H1 (cell line): Measurements from ENCODE around the gene UIMC1. TPM values are rescaled to one million over a fixed set of nuclear protein-coding genes. Genes with fewer than 3 reads are reported as not detected.

ENCODE experiments used
- CTCF ChIA-PET: fragments of 300-600 bp; sonication (Branson Sonifier 250); formaldehyde crosslinking; loops from one replicate; lab custom pipeline; 2021; ENCODE audit not compliant: partially characterized antibody; lab: Charles Lee
- POLR2A ChIA-PET: fragments of 300-600 bp; sonication (Branson Sonifier 250); formaldehyde crosslinking; loops from one replicate; lab custom pipeline; 2021; ENCODE audit warnings: inconsistent platforms; ENCODE audit not compliant: partially characterized antibody; lab: Charles Lee
- DNase-seq, 2 experiments: peaks; one replicate each; pipeline versions ENCODE4 v3.0.0 to v3.0.0-alpha.2; 2010 to 2022; ENCODE audit warnings: low spot score in 2 of 2, low read depth in 1 of 2, mixed read lengths in 1 of 2
- FAIRE-seq: peaks from 2 replicates; lab custom pipeline; 2011; peaks lifted over from hg19 to GRCh38; lab: Jason Lieb, UNC
- H2AFZ ChIP-seq: 2 replicates; pipeline ENCODE4 v1.8.1; 2012; ENCODE audit warnings: low read length, inconsistent platforms
- H2AK5ac ChIP-seq: 2 replicates; pipeline ENCODE4 v1.6.1; 2013; ENCODE audit warnings: low read depth, low read length
- H2BK120ac ChIP-seq: replicated peaks from 2 replicates; pipeline ENCODE3; 2013; ENCODE audit warnings: low read depth, low read length, inconsistent platforms
- H2BK12ac ChIP-seq: 2 replicates; pipeline ENCODE4 v1.6.1; 2013; ENCODE audit warnings: low read depth, low read length
- H2BK15ac ChIP-seq: 2 replicates; pipeline ENCODE4 v1.6.1; 2013; ENCODE audit warnings: low read length
- H2BK20ac ChIP-seq: 2 replicates; pipeline ENCODE4 v1.6.1; 2013; ENCODE audit warnings: low read length
- H2BK5ac ChIP-seq: 2 replicates; pipeline ENCODE4 v1.6.1; 2013; ENCODE audit warnings: low read depth, low read length
- H3K14ac ChIP-seq: 2 replicates; pipeline ENCODE4 v1.6.1; 2013; ENCODE audit warnings: inconsistent platforms; ENCODE audit not compliant: insufficient read length
- H3K18ac ChIP-seq: 2 replicates; pipeline ENCODE4 v1.6.1; 2013; ENCODE audit warnings: low read length; ENCODE audit errors: extremely low read depth
- H3K23ac ChIP-seq: 2 replicates; pipeline ENCODE4 v1.6.1; 2013; ENCODE audit warnings: inconsistent platforms; ENCODE audit not compliant: insufficient read length
- H3K23me2 ChIP-seq: 2 replicates; pipeline ENCODE4 v1.6.1; 2013; ENCODE audit warnings: low read depth, low read length
- H3K27ac ChIP-seq: 2 replicates; pipeline ENCODE4 v1.6.1; 2011; ENCODE audit warnings: low read depth, low read length, inconsistent platforms
- H3K27me3 ChIP-seq, 4 experiments: replicated peaks in 1 of 4; 1 replicate in 1 of 4; 2 replicates in 3 of 4; pipeline versions ENCODE4 v1.6.1 to v1.8.1; 2011 to 2013; ENCODE audit warnings: low read length in 3 of 4, mild to moderate bottlenecking in 3 of 4, inconsistent platforms in 2 of 4, mixed read lengths in 2 of 4, moderate library complexity in 1 of 4; ENCODE audit not compliant: control insufficient read depth in 3 of 4, insufficient read depth in 3 of 4; ENCODE audit errors: extremely low read depth in 1 of 4
- H3K36me3 ChIP-seq, 4 experiments: 2 replicates each; pipeline versions ENCODE4 v1.6.1 to v1.8.1; 2011 to 2013; ENCODE audit warnings: mild to moderate bottlenecking in 4 of 4, low read length in 3 of 4, moderate library complexity in 2 of 4, control low read depth in 1 of 4, inconsistent platforms in 1 of 4; ENCODE audit not compliant: insufficient read depth in 4 of 4, control insufficient read depth in 2 of 4
- H3K4ac ChIP-seq: replicated peaks from 2 replicates; pipeline ENCODE3; 2013; ENCODE audit warnings: low read length, low read depth, mixed read lengths, inconsistent platforms; ENCODE audit not compliant: insufficient read length
- H3K4me1 ChIP-seq, 4 experiments: replicated peaks in 1 of 4; 1 replicate in 1 of 4; 2 replicates in 3 of 4; pipeline versions ENCODE4 v1.6.1 to v1.8.1; 2011 to 2013; ENCODE audit warnings: low read length in 3 of 4, inconsistent platforms in 2 of 4, mixed read lengths in 1 of 4; ENCODE audit not compliant: insufficient read depth in 4 of 4, control insufficient read depth in 3 of 4
- H3K4me2 ChIP-seq, 2 experiments: 2 replicates each; pipeline versions ENCODE4 v1.6.1 to v1.8.1; 2011 to 2013; ENCODE audit warnings: low read depth in 2 of 2, low read length in 2 of 2, control low read depth in 1 of 2, inconsistent platforms in 1 of 2, mild to moderate bottlenecking in 1 of 2; ENCODE audit not compliant: insufficient read depth in 1 of 2
- H3K4me3 ChIP-seq, 4 experiments: fragments of 200-600, 300-600 bp in 1 of 4; sonication (generic), shearing (Covaris generic), sonication (Bioruptor Twin) in 1 of 4; 2 replicates each; pipeline versions ENCODE4 v1.5.1 to v1.8.1; 2011 to 2016; ENCODE audit warnings: low read length in 4 of 4, low read depth in 3 of 4, control low read depth in 2 of 4, inconsistent platforms in 2 of 4, mild to moderate bottlenecking in 2 of 4, mixed read lengths in 1 of 4, moderate library complexity in 1 of 4; ENCODE audit not compliant: insufficient read depth in 2 of 4; ENCODE audit errors: extremely low read depth in 1 of 4
- H3K56ac ChIP-seq: replicated peaks from 2 replicates; pipeline ENCODE3; 2013; ENCODE audit warnings: low read depth, mild to moderate bottlenecking, mixed read lengths, low read length, inconsistent platforms; ENCODE audit not compliant: insufficient read length
- H3K79me1 ChIP-seq: 2 replicates; pipeline ENCODE4 v1.6.1; 2013; ENCODE audit warnings: low read depth, low read length, control low read depth
- H3K79me2 ChIP-seq, 2 experiments: 2 replicates each; pipeline versions ENCODE4 v1.6.1 to v1.8.1; 2012 to 2013; ENCODE audit warnings: low read length in 2 of 2, mild to moderate bottlenecking in 2 of 2, inconsistent platforms in 1 of 2; ENCODE audit not compliant: insufficient read depth in 2 of 2, control insufficient read depth in 1 of 2
- H3K9ac ChIP-seq, 4 experiments: replicated peaks in 1 of 4; 1 replicate in 1 of 4; 2 replicates in 3 of 4; pipeline versions ENCODE4 v1.6.1 to v1.8.1; 2011 to 2013; ENCODE audit warnings: low read depth in 3 of 4, low read length in 3 of 4, control low read depth in 2 of 4, mild to moderate bottlenecking in 2 of 4, moderate library complexity in 2 of 4, inconsistent platforms in 1 of 4; ENCODE audit errors: extremely low read depth in 1 of 4
- H3K9me3 ChIP-seq, 2 experiments: 2 replicates each; pipeline versions ENCODE4 v1.6.1 to v1.8.1; 2012 to 2013; ENCODE audit warnings: mild to moderate bottlenecking in 2 of 2, moderate library complexity in 2 of 2, control low read depth in 1 of 2, inconsistent platforms in 1 of 2, low read depth in 1 of 2, low read length in 1 of 2, mixed read lengths in 1 of 2; ENCODE audit not compliant: insufficient read depth in 2 of 2
- H4K20me1 ChIP-seq, 2 experiments: replicated peaks in 1 of 2; 2 replicates each; pipeline versions ENCODE3 to v1.8.1; 2011 to 2013; ENCODE audit warnings: inconsistent platforms in 2 of 2, low read length in 2 of 2, mild to moderate bottlenecking in 1 of 2; ENCODE audit not compliant: insufficient read depth in 2 of 2, control insufficient read depth in 1 of 2
- H4K5ac ChIP-seq: 2 replicates; pipeline ENCODE4 v1.6.1; 2013; ENCODE audit warnings: low read length, low read depth, mixed read lengths, inconsistent platforms; ENCODE audit not compliant: insufficient read length
- H4K8ac ChIP-seq: 2 replicates; pipeline ENCODE4 v1.8.0; 2013; ENCODE audit warnings: mild to moderate bottlenecking, moderate library complexity, low read length, inconsistent platforms; ENCODE audit not compliant: insufficient read depth; ENCODE audit errors: extremely low read depth
- H4K91ac ChIP-seq: replicated peaks from 2 replicates; pipeline ENCODE3; 2013; ENCODE audit warnings: low read length, mixed read lengths, inconsistent platforms; ENCODE audit not compliant: insufficient read length
- CEBPB ChIP-seq: IDR thresholded peaks from 2 replicates; pipeline ENCODE4 v1.6.1; 2012; ENCODE audit warnings: low read depth, low read length
- CHD1 ChIP-seq: IDR thresholded peaks from 2 replicates; pipeline ENCODE4 v1.6.1; 2012; ENCODE audit warnings: low read depth, low read length, improper control_type of control experiment
- CREB1 ChIP-seq: IDR thresholded peaks from 2 replicates; pipeline ENCODE4 v1.6.1; 2012; ENCODE audit warnings: inconsistent platforms
- EP300 ChIP-seq, 2 experiments: IDR thresholded peaks; 1 replicate in 1 of 2; 2 replicates in 1 of 2; pipeline ENCODE4 v1.6.1; 2011 to 2012; ENCODE audit warnings: low read depth in 2 of 2, low read length in 2 of 2, mild to moderate bottlenecking in 2 of 2, borderline replicate concordance in 1 of 2, inconsistent platforms in 1 of 2, moderate library complexity in 1 of 2
- HDAC6 ChIP-seq: IDR thresholded peaks from one replicate; pipeline ENCODE4 v1.7.1; 2012; ENCODE audit warnings: low read depth, mild to moderate bottlenecking, inconsistent platforms, low read length, moderate library complexity
- JUND ChIP-seq: IDR thresholded peaks from 2 replicates; pipeline ENCODE4 v1.6.1; 2011; ENCODE audit warnings: mild to moderate bottlenecking, improper control_type of control experiment, low read length
- KDM4A ChIP-seq: IDR thresholded peaks from one replicate; pipeline ENCODE4 v1.7.1; 2012; ENCODE audit warnings: low read depth, mild to moderate bottlenecking, moderate library complexity, low read length, inconsistent platforms; ENCODE audit not compliant: severe bottlenecking
- MAX ChIP-seq: IDR thresholded peaks from 2 replicates; pipeline ENCODE4 v1.6.1; 2012; ENCODE audit warnings: inconsistent platforms
- RAD21 ChIP-seq, 2 experiments: IDR thresholded peaks in 1 of 2; conservative IDR thresholded peaks in 1 of 2; 2 replicates each; pipeline ENCODE4 v1.6.1; 2011; ENCODE audit warnings: low read depth in 2 of 2, low read length in 2 of 2, improper control_type of control experiment in 1 of 2, inconsistent platforms in 1 of 2, mild to moderate bottlenecking in 1 of 2, moderate library complexity in 1 of 2
- SAP30 ChIP-seq: fragments of 300-600 bp; sonication (generic); IDR thresholded peaks from 2 replicates; pipeline ENCODE4 v1.7.1; 2012; ENCODE audit warnings: low read length, moderate library complexity, mild to moderate bottlenecking, inconsistent platforms; ENCODE audit not compliant: insufficient read depth, insufficient replicate concordance
- SIN3A ChIP-seq, 2 experiments: IDR thresholded peaks in 1 of 2; conservative IDR thresholded peaks in 1 of 2; 2 replicates each; pipeline ENCODE4 v1.6.1; 2011 to 2012; ENCODE audit warnings: low read length in 2 of 2, improper control_type of control experiment in 1 of 2, low read depth in 1 of 2, mild to moderate bottlenecking in 1 of 2
- SIRT6 ChIP-seq: IDR thresholded peaks from one replicate; pipeline ENCODE4 v1.7.1; 2012; ENCODE audit warnings: low read length, inconsistent platforms
- SIX5 ChIP-seq: IDR thresholded peaks from 2 replicates; pipeline ENCODE4 v1.6.1; 2011; ENCODE audit warnings: mild to moderate bottlenecking, low read depth, low read length
- SRF ChIP-seq: IDR thresholded peaks from 2 replicates; pipeline ENCODE4 v1.6.1; 2011; ENCODE audit warnings: mild to moderate bottlenecking, low read depth, low read length, moderate library complexity
- TBP ChIP-seq: IDR thresholded peaks from 2 replicates; pipeline ENCODE4 v1.6.1; 2011; ENCODE audit warnings: low read depth, low read length, improper control_type of control experiment
- WGBS, 2 experiments: shearing (Covaris generic) in 1 of 2; methylation state at CpG; one replicate each; pipeline versions ENCODE4 v1.1.6 to v1.1.7; 2013 to 2015; ENCODE audit warnings: low lambda C conversion rate in 2 of 2, mixed read lengths in 2 of 2, inconsistent platforms in 1 of 2, low coverage in 1 of 2, missing lambda C conversion rate in 1 of 2; ENCODE audit not compliant: insufficient replicate concordance in 2 of 2, insufficient coverage in 1 of 2, insufficient read length in 1 of 2; ENCODE audit errors: extremely low coverage in 1 of 2, missing lambda C conversion rate in 1 of 2; 5-methylcytosine and 5-hydroxymethylcytosine counted together
- polyA plus RNA-seq, 7 experiments: library from polyadenylated mRNA; depleted of rRNA in 3 of 7; stranded (reverse) in 5 of 7; unstranded in 2 of 7; fragments of >200 nt in 5 of 7; fragments of 200-250 nt in 2 of 7; gene quantifications; 1 replicate in 5 of 7; 2 replicates in 1 of 7; 4 replicates in 1 of 7; pipeline versions ENCODE4 v1.2.1 to v1.2.3, GENCODE V29; 2011 to 2013; ENCODE audit warnings: missing spikeins in 2 of 7, mixed read lengths in 2 of 7
- total RNA-seq: library from RNA; stranded (reverse); fragmentation: NEBNext Ultra II Directional; extraction: Animal tissue kit (Norgen Biotek cat#: 25700); gene quantifications from 2 replicates; pipeline ENCODE4 v1.2.1, GENCODE V29; 2021

UIMC1 gene
- total and polyA plus RNA-seq, 2 of the 8 experiments (the other 6 are each of a cell fraction or from before 2014, with no cell fraction given) = 12.8 to 43.7 TPM

- no peaks in the 10 kb centered on the region for H3K79me2 ChIP-seq
- TF ChIP-seq EP300 (IDR thresholded peaks at IDR 0.05; ENCODE audit: borderline replicate concordance in 1 of 2, low read depth in 2 of 2, low read length in 2 of 2) (no peak), SRF (no peak), SIRT6 (no peak), CHD1 (no peak), SIX5 (no peak), CEBPB (no peak), JUND (no peak), HDAC6 (no peak), RAD21 (IDR thresholded peaks at IDR 0.05 in 1 of 2, conservative IDR thresholded peaks at IDR 0.05 in 1 of 2; ENCODE audit: low read depth in 2 of 2, low read length in 2 of 2) (no peak), CREB1 (no peak), MAX (no peak), SIN3A (conservative IDR thresholded peaks at IDR 0.05 in 1 of 2, IDR thresholded peaks at IDR 0.05 in 1 of 2; ENCODE audit: low read depth in 1 of 2, low read length in 2 of 2) (no peak), KDM4A (no peak), TBP (no peak), SAP30 (no peak)
Observed at GRCh38 chr5:176882567-176882903, 124.0 kb downstream of the UIMC1 start.

More at GRCh38 chr5:176882567-176882903, 124.0 kb downstream of the UIMC1 start:
- DNase-seq (no peak), FAIRE-seq (no peak)
- Histone ChIP-seq H4K91ac (no peak overlapping the region), H4K8ac (no peak overlapping the region), H3K36me3 (no peaks in the 10 kb centered on the region), H2AK5ac (no peak overlapping the region), H3K9ac (no peak overlapping the region), H3K9me3 (no peaks in the 10 kb centered on the region), H2AFZ (no peak overlapping the region), H3K27me3 (no peaks in the 10 kb centered on the region), H3K4me2 (no peak overlapping the region), H3K27ac (no peak overlapping the region), H3K4ac (no peak overlapping the region), H2BK5ac (no peak overlapping the region), H3K23ac (no peak overlapping the region), H4K20me1 (no peaks in the 10 kb centered on the region), H3K18ac (no peak overlapping the region), H4K5ac (no peak overlapping the region), H3K4me3 (no peak overlapping the region), H3K56ac (no peak overlapping the region), H2BK20ac (no peak overlapping the region), H2BK12ac (no peak overlapping the region), H3K4me1 (peaks cover 0 to 3% (median 0%) of the 10 kb centered on the region in 4 experiments; a peak in 2 of 7 replicates), H3K79me1 (no peaks in the 10 kb centered on the region), H2BK120ac (no peak overlapping the region), H3K14ac (no peak overlapping the region), H3K23me2 (no peaks in the 10 kb centered on the region), H2BK15ac (no peak overlapping the region)
- 89% methylated on average over 6 of the region's 6 CpGs; no CpG with 5 or more reads in 1 of the 2 experiments for WGBS, 2 experiments
- ChIA-PET POLR2A (interaction anchor here (0.7 kb wide), 1 partner anchor 16 kb away, joined by 3 read pairs; the partner anchor contains the start of gene HK3), CTCF (interaction anchor here (0.7 to 5.4 kb wide), 11 partner anchors 9 to 225 kb away, joined by 3 to 34 read pairs (median 3); no protein-coding TSS in a partner anchor)
